GM21423 (cell line): ENCODE measurements around the gene JAZF1.

ENCODE experiments used
- ATAC-seq: cut with Tn5 transposase; IDR thresholded peaks from one replicate; pipeline ENCODE4 v1.9.1; 2021; ENCODE audit warnings: mild to moderate bottlenecking, moderate library complexity; ENCODE audit not compliant: unreplicated experiment

Gene JAZF1

GRCh38 chr7:28140979-28141378 lies 39.6 kb downstream of the JAZF1 start:
- no peak for ATAC-seq

GRCh38 chr7:28138837-28139236 lies 41.8 kb downstream of the JAZF1 start:
- ATAC-seq, result no peak

- no peak for ATAC-seq
Measured at GRCh38 chr7:28137463-28137862, 43.1 kb downstream of the JAZF1 start.

GRCh38 chr7:28136885-28137284 lies 43.7 kb downstream of the JAZF1 start:
- ATAC-seq, result no peak

- ATAC-seq, result no peak
Measured at GRCh38 chr7:28136420-28136819, 44.2 kb downstream of the JAZF1 start.

GRCh38 chr7:28135760-28136159 lies 44.8 kb downstream of the JAZF1 start:
- no peak for ATAC-seq

GRCh38 chr7:28135315-28135714 lies 45.3 kb downstream of the JAZF1 start:
- ATAC-seq, result no peak

- ATAC-seq, result no peak
Measured at GRCh38 chr7:28133872-28134271, 46.7 kb downstream of the JAZF1 start.

GRCh38 chr7:28132959-28133870 lies 47.4 kb downstream of the JAZF1 start:
- no peak for ATAC-seq

GRCh38 chr7:28130277-28130676 lies 50.3 kb downstream of the JAZF1 start:
- ATAC-seq, result no peak

- no peak for ATAC-seq
Measured at GRCh38 chr7:28128608-28129007, 52.0 kb downstream of the JAZF1 start.

GRCh38 chr7:28126410-28127041 lies 54.1 kb downstream of the JAZF1 start:
- ATAC-seq, result no peak

GRCh38 chr7:28125431-28126409 lies 54.9 kb downstream of the JAZF1 start:
- no peak for ATAC-seq

GRCh38 chr7:28124413-28124812 lies 56.2 kb downstream of the JAZF1 start:
- no peak for ATAC-seq

- ATAC-seq, result no peak
Measured at GRCh38 chr7:28123752-28124151, 56.8 kb downstream of the JAZF1 start.

GRCh38 chr7:28121496-28121895 lies 59.1 kb downstream of the JAZF1 start:
- ATAC-seq, result no peak

- ATAC-seq, result no peak
Measured at GRCh38 chr7:28116041-28116440, 64.6 kb downstream of the JAZF1 start.

- ATAC-seq, result no peak
Measured at GRCh38 chr7:28115261-28115660, 65.3 kb downstream of the JAZF1 start.

GRCh38 chr7:28114056-28114455 lies 66.5 kb downstream of the JAZF1 start:
- ATAC-seq, result no peak

- ATAC-seq, result no peak
Measured at GRCh38 chr7:28112883-28113540, 67.6 kb downstream of the JAZF1 start.

- no peak for ATAC-seq
Measured at GRCh38 chr7:28112467-28112866, 68.1 kb downstream of the JAZF1 start.
